H1 (cell line): ENCODE data around the gene PSMD12. TPM values are rescaled to one million over a fixed set of nuclear protein-coding genes. Genes with fewer than 3 reads are reported as not detected.

ENCODE experiments used
- CBX5 ChIP-seq: fragments of 300-800, 300-1000 bp; sonication (generic); IDR thresholded peaks from 2 replicates; pipeline ENCODE4 v1.7.1; 2016; ENCODE audit warnings: antibody characterized with exemption, low read length, low read depth
- TBP ChIP-seq: IDR thresholded peaks from 2 replicates; pipeline ENCODE4 v1.6.1; 2011; ENCODE audit warnings: low read depth, low read length, improper control_type of control experiment
- USF2 ChIP-seq: IDR thresholded peaks from 2 replicates; pipeline ENCODE4 v1.6.1; 2011; ENCODE audit warnings: low read length, improper control_type of control experiment
- polyA plus RNA-seq, 7 experiments: library from polyadenylated mRNA; depleted of rRNA in 3 of 7; stranded (reverse) in 5 of 7; unstranded in 2 of 7; fragments of >200 nt in 5 of 7; fragments of 200-250 nt in 2 of 7; gene quantifications; 1 replicate in 5 of 7; 2 replicates in 1 of 7; 4 replicates in 1 of 7; pipeline versions ENCODE4 v1.2.1 to v1.2.3, GENCODE V29; 2011 to 2013; ENCODE audit warnings: missing spikeins in 2 of 7, mixed read lengths in 2 of 7
- total RNA-seq: library from RNA; stranded (reverse); fragmentation: NEBNext Ultra II Directional; extraction: Animal tissue kit (Norgen Biotek cat#: 25700); gene quantifications from 2 replicates; pipeline ENCODE4 v1.2.1, GENCODE V29; 2021

PSMD12 gene
- total and polyA plus RNA-seq, 2 of the 8 experiments (the other 6 are each of a cell fraction or from before 2014, with no cell fraction given) = 14.0 to 82.4 TPM

DNA sequence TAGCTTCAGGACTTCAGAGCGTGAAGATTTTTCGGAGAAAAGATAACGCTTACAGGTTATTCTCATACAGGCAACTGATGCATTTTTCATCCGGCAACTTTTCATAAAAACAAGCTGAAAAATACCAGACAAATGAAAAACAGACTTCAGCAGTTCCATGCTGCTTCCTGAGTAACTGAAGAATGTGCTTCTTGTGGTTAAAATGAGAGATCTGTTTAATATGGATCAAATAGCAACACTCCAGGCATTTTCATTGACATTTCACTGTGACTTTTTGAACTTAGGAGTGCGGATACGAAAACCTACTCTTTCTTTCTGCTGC, 10.0 kb upstream of the PSMD12 start (continued):
- TF ChIP-seq USF2 = no peak
- TF ChIP-seq CBX5 = no peak
- no peak for TF ChIP-seq TBP
